ENCODE measurements around the gene CRYGB. TPM values are rescaled to one million over a fixed set of nuclear protein-coding genes. Genes with fewer than 3 reads are reported as not detected.
"Not testable (repeated sequence)": the region's sequence is repeated elsewhere in the genome, so short reads cannot be mapped to it uniquely, and the experiment has no call there.

CRYGB gene
- total and polyA plus RNA-seq, 8 donors: not detected

- DNase-seq (no peak), ATAC-seq (no peak)
- Histone ChIP-seq H3K27me3 (peaks cover 8 to 12% of the 10 kb centered on the region in 2 donors), H3K9me3 (no peaks in the 10 kb centered on the region), H3K27ac (no peak overlapping the region), H3K4me1 (peaks cover 0 to 2% of the 10 kb centered on the region in 2 donors), H3K36me3 (no peaks in the 10 kb centered on the region), H3K4me3 (no peak overlapping the region)
- intact Hi-C loops (cut with DNase I): no loop called here
- no peak for TF ChIP-seq CTCF (IDR thresholded peaks at IDR 0.05)
Measured at GRCh38 chr2:208118918-208119317, 27.0 kb downstream of the CRYGB start.

GRCh38 chr2:208117390-208117789, 28.6 kb downstream of the CRYGB start:
- H3K27ac ChIP-seq; intact Hi-C loops (cut with DNase I); H3K36me3 ChIP-seq; DNase-seq; H3K4me1 ChIP-seq; H3K4me3 ChIP-seq; ATAC-seq; H3K9me3 ChIP-seq: not testable (repeated sequence)
- peaks cover 8 to 10% of the 10 kb centered on the region in 2 donors for H3K27me3 ChIP-seq

GRCh38 chr2:208112969-208113368, 33.0 kb downstream of the CRYGB start:
- TF ChIP-seq CTCF (IDR thresholded peaks at IDR 0.05): no peak
- no peak overlapping the region for H3K4me3 ChIP-seq
- no peaks in the 10 kb centered on the region for H3K9me3 ChIP-seq
- DNase-seq: no peak
- H3K27ac ChIP-seq: no peak overlapping the region
- H3K36me3 ChIP-seq: no peaks in the 10 kb centered on the region
- no peak for ATAC-seq
- no peaks in the 10 kb centered on the region for H3K4me1 ChIP-seq
- intact Hi-C loops (cut with DNase I): no loop called here
- H3K27me3 ChIP-seq: peaks cover 13 to 15% of the 10 kb centered on the region in 2 donors

GRCh38 chr2:208112273-208112745, 33.6 kb downstream of the CRYGB start:
- H3K9me3 ChIP-seq; H3K4me3 ChIP-seq; H3K4me1 ChIP-seq; intact Hi-C loops (cut with DNase I); DNase-seq; H3K27ac ChIP-seq; ATAC-seq; H3K36me3 ChIP-seq: not testable (repeated sequence)
- H3K27me3 ChIP-seq: peaks cover 13 to 15% of the 10 kb centered on the region in 2 donors

GRCh38 chr2:208103616-208104015, 42.3 kb downstream of the CRYGB start:
- intact Hi-C loops (cut with DNase I): no loop called here
- DNase-seq (no peak), ATAC-seq (no peak)
- H3K36me3 ChIP-seq: no peaks in the 10 kb centered on the region
- H3K4me1 ChIP-seq: no peaks in the 10 kb centered on the region
- H3K4me3 ChIP-seq: no peak overlapping the region
- H3K27me3 ChIP-seq: no peaks in the 10 kb centered on the region
- no peak for TF ChIP-seq CTCF (IDR thresholded peaks at IDR 0.05)
- no peak overlapping the region for H3K27ac ChIP-seq
- H3K9me3 ChIP-seq: no peaks in the 10 kb centered on the region

GRCh38 chr2:208101716-208102631, 44.0 kb downstream of the CRYGB start:
- peak; percentile 60 for ATAC-seq

More at GRCh38 chr2:208101716-208102631, 44.0 kb downstream of the CRYGB start:
- H3K36me3 ChIP-seq: no peaks in the 10 kb centered on the region
- H3K4me1 ChIP-seq: no peaks in the 10 kb centered on the region
- no peaks in the 10 kb centered on the region for H3K9me3 ChIP-seq
- H3K4me3 ChIP-seq: no peak overlapping the region
- DNase-seq: peak in 1 of 4 donors; percentile 19
- H3K27me3 ChIP-seq: no peaks in the 10 kb centered on the region
- no peak for TF ChIP-seq CTCF (IDR thresholded peaks at IDR 0.05)
- intact Hi-C loops (cut with DNase I): no loop called here
- no peak overlapping the region for H3K27ac ChIP-seq
